Measurements from ENCODE around the gene FBN1. TPM values are rescaled to one million over a fixed set of nuclear protein-coding genes. Genes with fewer than 3 reads are reported as not detected.

Gene FBN1
- total RNA-seq, 4 donors from 2014 or later, result 153 to 266 (median 203) TPM

DNA sequence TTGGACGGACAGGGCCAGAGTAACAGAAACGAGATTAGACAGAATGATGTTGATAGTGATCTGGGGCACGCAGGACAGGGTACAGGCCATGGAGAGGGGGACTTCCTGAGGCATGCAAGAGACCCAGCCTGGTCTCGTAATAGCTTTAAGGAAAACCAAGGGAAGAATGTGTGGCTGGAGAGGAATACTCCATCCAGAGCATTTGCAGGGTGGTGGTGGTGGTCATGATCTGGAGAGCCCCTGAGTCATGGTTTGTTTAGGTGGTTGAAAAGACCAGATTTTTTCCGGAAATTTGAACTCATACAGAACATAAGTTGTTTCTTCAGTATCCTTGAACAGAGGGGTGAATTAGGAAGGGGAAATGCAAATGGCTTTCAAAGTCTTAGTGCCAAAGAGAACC lies 175.8 kb downstream of the FBN1 start:
- 82 to 92% methylated on average over 4 to 5 of the region's 5 CpGs for WGBS, 2 donors (ENCODE audit: low coverage in 1 of 2)
- Histone ChIP-seq H3K27me3 (no peaks in the 10 kb centered on the region), H3K4me3 (no peak overlapping the region), H3K36me3 (peaks cover 3 to 95% of the 10 kb centered on the region in 2 donors), H3K4me1 (peaks cover 3 to 56% (median 7%) of the 10 kb centered on the region in 3 donors), H3K27ac (peak overlapping the region in 3 of 4 donors; percentile 17 to 53 (median 43)), H3K9me3 (no peaks in the 10 kb centered on the region)
- no peak for TF ChIP-seq EP300 (IDR thresholded peaks at IDR 0.05)
- TF ChIP-seq POLR2AphosphoS5 (IDR thresholded peaks at IDR 0.05), result no peak
- TF ChIP-seq POLR2A (IDR thresholded peaks at IDR 0.05), result no peak
- TF ChIP-seq CTCF (IDR thresholded peaks at IDR 0.05), result no peak
- ATAC-seq, result no peak

GRCh38 chr15:48469271-48469670 lies 176.2 kb downstream of the FBN1 start:
- WGBS, 2 donors (ENCODE audit: low coverage in 1 of 2), result 83 to 92% methylated on average over 3 to 6 of the region's 6 CpGs
- Histone ChIP-seq H3K27ac (peak overlapping the region in 3 of 4 donors; percentile 17 to 53 (median 43)), H3K27me3 (no peaks in the 10 kb centered on the region), H3K4me3 (no peak overlapping the region), H3K4me1 (peaks cover 3 to 56% (median 7%) of the 10 kb centered on the region in 3 donors), H3K9me3 (no peaks in the 10 kb centered on the region), H3K36me3 (peaks cover 3 to 95% of the 10 kb centered on the region in 2 donors)
- TF ChIP-seq CTCF (IDR thresholded peaks at IDR 0.05), result no peak
- TF ChIP-seq EP300 (IDR thresholded peaks at IDR 0.05), result no peak
- TF ChIP-seq POLR2AphosphoS5 (IDR thresholded peaks at IDR 0.05), result no peak
- TF ChIP-seq POLR2A (IDR thresholded peaks at IDR 0.05), result no peak
- ATAC-seq, result no peak

DNA sequence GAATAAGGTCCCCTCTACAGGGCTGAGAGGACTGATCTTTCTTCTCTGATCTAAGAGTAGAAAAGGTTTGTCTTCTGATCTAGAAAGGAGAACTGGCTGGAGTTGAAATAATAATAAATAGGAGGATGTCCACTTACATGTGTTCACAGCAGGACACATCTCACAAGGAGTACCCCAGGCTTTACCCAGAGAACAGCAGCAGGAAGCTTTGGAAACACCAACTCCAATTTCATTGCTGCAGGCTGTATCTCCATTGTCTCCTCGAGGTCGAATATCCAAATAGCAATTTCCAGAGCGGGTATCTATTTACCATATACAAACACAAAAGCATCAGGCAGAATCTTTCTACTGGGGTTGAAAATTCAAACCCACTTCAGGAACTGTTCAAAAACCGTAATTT lies 177.7 kb downstream of the FBN1 start:
- H3K27ac ChIP-seq, result no peak overlapping the region
- TF ChIP-seq POLR2A (IDR thresholded peaks at IDR 0.05), result no peak
- peaks cover 3 to 56% (median 7%) of the 10 kb centered on the region in 3 donors for H3K4me1 ChIP-seq
- H3K27me3 ChIP-seq, result no peaks in the 10 kb centered on the region
- WGBS, 2 donors (ENCODE audit: low coverage in 1 of 2), result 84 to 86% methylated on average over 4 of the region's 4 CpGs
- peaks cover 3 to 96% of the 10 kb centered on the region in 2 donors for H3K36me3 ChIP-seq
- no peak for ATAC-seq
- H3K4me3 ChIP-seq, result no peak overlapping the region
- no peaks in the 10 kb centered on the region for H3K9me3 ChIP-seq

- no peaks in the 10 kb centered on the region for H3K9me3 ChIP-seq
- no peak for ATAC-seq
- H3K36me3 ChIP-seq, result peaks cover 6 to 97% of the 10 kb centered on the region in 2 donors
- WGBS, 2 donors (ENCODE audit: low coverage in 1 of 2), result 100% methylated on average over 1 of the region's 1 CpG
- peak overlapping the region in 2 of 4 donors; percentile 12 to 46 for H3K27ac ChIP-seq
- no peaks in the 10 kb centered on the region for H3K27me3 ChIP-seq
- H3K4me1 ChIP-seq, result peaks cover 3 to 46% (median 5%) of the 10 kb centered on the region in 3 donors
- H3K4me3 ChIP-seq, result no peak overlapping the region
- TF ChIP-seq EP300 (IDR thresholded peaks at IDR 0.05) (no peak), CTCF (IDR thresholded peaks at IDR 0.05) (no peak), POLR2A (IDR thresholded peaks at IDR 0.05) (no peak), POLR2AphosphoS5 (IDR thresholded peaks at IDR 0.05) (no peak)
These were observed 178.7 kb downstream of the FBN1 start for GRCh38 chr15:48466820-48467219.

DNA sequence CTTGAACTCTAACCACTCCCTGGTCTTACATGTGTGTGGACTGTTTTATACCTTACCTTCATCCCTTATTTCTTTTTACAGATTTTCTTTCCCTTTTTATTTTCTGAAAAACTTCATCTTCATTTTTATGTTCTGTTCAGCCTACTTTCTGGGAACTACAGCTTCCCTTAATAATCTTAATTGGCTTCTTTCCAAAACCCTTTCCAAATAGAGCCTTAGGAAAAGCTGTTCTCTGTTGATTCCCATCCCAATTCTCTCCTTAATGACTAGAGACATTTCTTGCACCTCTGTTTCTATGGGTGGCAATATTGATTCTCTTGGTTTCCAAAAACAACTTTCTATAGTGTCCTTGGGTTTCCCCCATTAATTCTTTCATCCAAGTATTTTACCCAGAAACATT lies 179.4 kb downstream of the FBN1 start:
- no peak for TF ChIP-seq POLR2AphosphoS5 (IDR thresholded peaks at IDR 0.05)
- TF ChIP-seq POLR2A (IDR thresholded peaks at IDR 0.05), result no peak
- no peak for TF ChIP-seq CTCF (IDR thresholded peaks at IDR 0.05)
- TF ChIP-seq EP300 (IDR thresholded peaks at IDR 0.05), result no peak
- Histone ChIP-seq H3K27me3 (no peaks in the 10 kb centered on the region), H3K4me1 (peaks cover 0 to 38% (median 1%) of the 10 kb centered on the region in 3 donors), H3K36me3 (peaks cover 6 to 96% of the 10 kb centered on the region in 2 donors), H3K27ac (peak overlapping the region in 2 of 4 donors; percentile 46), H3K9me3 (no peaks in the 10 kb centered on the region), H3K4me3 (no peak overlapping the region)
- no peak for ATAC-seq
